Stimulated activated CD4-positive, alpha-beta T cell treated with anti-CD3 and anti-CD28 coated beads, Interleukin-12 subunit alpha, Interleukin-12 subunit beta, amount 100 ng/mL, for 4 hours (primary cell): Measurements from ENCODE around the gene SLC38A10.

Experiments used
- DNase-seq: peaks from one replicate; pipeline ENCODE4 v3.0.0-alpha.2; 2020

Gene SLC38A10

DNA sequence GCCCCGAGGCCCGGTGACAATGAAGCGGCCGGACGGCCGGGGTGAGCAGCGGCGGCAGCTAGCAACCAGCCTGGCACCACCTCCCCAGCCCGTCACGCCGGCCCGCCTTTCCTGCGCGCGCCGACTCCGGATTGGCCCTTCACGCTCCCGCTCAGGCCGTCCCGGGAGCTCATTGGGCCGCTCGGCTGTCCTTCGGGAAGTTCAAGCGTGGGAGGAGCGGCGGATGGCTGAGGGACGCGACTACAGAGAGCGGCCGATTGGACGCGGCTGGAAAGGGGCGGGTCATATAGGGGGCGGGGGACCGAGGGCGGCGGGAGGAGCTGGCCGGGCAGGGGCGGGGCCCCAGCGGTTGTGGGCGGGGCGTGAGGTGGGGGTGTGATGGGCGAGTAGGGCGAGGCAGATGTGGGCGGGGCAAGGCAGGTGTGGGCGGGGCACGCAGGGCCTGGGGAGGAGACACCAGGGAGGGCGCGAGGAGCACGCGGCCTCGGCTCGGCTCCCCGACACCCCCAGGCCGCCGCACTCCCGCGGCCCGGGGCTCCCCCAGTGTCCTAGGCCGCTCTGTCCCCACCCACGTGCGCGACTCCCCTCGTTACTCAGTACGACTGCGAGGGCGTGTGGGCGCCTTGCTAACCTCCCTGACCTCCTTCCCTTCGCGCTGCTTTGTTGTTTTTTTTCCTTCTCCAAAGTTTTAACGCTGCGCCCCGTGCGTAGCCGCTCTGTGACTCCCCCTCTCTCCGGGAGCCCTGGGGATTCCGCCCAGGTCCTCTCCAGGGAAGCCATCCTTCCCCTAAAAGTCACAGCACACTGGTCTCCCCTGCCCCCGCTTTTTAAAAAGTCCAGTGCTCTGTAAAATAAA, 72.0 kb downstream of the SLC38A10 start, which contains the start of gene CEP131:
Gene CEP131 (minus strand): TSS at position 60 of the 856 bp plus-strand sequence. CDS start 2,909 bp downstream, outside the sequence.
- peak; percentile 100 for DNase-seq

DNA sequence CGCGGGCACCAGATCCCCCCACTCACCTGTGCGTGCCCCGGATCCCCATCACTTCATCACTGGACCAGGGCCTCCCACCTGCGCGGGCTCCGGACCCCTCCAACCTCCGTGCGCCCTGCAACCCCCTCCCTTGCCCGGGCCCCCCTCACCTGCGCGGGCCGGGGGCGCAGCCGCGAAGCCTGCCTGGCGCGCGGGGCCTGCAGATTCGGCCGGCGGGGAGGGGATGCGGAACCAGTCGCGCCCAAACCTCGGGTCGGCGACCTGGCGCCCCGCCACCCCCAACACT, 72.5 kb downstream of the SLC38A10 start:
- no peak for DNase-seq

DNA sequence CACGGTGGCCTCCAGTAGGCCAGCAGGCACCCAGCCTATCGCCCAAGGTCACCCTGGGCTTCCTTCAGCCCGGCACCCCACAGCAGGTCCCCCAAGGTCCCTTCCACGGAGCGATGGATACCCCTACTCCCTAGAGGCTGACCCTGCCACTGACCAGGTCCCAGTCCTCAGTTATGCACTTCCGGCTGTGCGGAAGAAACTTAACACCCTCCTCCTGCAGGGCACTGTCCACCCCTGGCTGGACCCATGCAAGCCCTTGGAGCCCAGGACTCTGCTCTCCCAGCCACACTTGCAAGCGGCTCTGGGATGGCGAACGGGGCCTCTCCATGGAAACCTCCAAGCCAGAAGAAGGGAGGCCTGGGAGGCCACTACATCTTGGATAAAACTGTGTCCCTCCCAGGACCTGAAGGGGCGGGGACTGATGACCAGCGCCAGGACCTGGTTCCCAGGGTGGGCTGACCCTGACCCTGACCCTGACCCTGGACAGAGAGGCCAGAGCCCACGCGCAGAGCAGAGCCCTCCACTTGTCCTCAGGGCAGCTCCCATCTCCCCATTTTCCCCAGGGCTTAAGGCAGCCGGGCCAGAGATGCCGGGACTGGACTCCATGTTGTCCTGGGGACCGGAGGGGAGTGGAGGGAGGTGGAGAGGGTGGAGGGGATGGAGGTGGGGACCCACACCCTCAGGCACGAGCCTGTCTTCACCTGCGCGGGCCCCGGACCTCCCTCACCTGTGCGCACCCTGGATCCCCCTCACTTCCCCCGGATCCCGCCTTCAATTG, 73.1 kb downstream of the SLC38A10 start:
- DNase-seq: no peak

- no peak for DNase-seq
Measured at GRCh38 chr17:81221371-81221841, 73.7 kb downstream of the SLC38A10 start.

GRCh38 chr17:81219476-81220180, 75.5 kb downstream of the SLC38A10 start:
- DNase-seq: no peak

DNA sequence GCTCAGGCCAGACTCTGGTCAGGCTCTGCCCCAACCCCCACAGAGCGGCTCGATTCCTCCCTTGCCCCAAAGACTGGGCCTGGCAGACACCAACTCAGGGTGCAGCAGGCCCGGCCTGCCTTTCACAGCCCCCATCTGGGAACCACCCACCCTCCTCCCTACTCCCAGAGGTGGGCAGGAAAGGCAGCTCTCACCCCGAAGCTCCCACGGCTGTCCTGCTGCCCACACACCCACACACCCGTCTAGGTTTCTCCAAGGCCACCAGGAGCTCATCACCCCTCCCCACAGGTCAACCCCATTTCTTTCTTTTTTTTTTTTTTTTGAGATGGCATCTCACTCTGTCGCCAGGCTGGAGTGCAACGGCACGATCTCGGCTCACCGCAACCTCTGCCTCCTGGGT, 76.1 kb downstream of the SLC38A10 start:
- no peak for DNase-seq

DNA sequence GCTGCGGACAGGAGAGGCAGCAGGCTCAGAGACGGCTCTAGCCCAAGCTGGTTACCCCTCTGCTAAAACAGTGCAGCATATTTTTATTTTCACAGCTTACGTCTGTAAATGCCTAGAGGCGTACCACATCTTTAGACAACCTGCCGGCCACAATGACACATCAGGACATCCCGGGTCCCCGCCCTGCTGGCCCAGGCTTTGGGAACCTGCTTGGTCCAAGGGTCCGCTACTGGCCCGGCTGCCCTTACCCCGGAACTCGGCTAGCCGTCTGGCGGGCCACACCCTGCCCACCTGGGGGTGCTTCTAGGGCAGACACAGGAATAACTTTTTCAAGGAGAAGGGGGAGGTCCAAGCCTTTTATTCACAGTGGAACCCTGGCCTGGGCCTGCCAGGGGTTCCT, 76.6 kb downstream of the SLC38A10 start:
- DNase-seq: no peak

- no peak for DNase-seq
Measured at GRCh38 chr17:81217491-81217890, 77.6 kb downstream of the SLC38A10 start.

- no peak for DNase-seq
Measured at GRCh38 chr17:81213978-81214377, 81.1 kb downstream of the SLC38A10 start.

DNA sequence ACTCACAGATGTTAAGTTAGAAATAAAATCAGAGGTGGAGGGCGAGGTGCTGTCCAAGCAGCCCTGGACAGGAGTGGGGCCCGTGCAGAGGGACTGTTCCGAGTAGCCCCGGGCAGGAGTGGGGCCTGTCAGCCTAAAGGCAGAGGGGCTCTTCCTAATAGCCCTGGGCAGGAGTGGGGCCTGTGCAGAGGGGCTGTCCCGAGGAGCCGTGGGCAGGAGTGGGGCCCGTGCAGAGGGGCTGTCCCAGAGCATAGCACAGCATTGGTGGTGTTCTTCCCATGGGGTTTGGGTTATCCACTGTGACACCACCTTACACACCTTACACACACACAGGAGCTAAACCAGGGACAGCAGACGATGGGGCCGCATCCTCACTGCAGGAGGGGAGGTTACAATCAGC, 82.7 kb downstream of the SLC38A10 start:
- DNase-seq: no peak

DNA sequence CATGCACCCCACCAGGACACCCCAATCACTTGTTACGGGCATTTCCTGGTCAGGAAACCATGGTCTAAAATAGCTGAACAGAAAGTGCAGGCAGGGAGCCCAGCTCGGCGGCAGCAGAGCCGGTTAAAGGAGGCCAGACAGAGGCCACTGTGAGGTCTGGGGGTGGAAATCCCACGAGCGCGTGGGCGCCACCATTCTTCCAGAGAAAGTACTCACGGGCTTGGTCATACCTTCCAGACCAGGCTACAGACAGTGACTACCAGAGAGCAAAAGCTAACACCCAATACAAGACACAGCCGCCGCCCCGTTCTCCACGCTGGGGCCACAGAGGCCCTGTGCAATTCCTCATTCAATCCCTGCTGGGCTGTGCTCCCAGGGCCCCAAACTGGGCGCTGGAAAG, 84.2 kb downstream of the SLC38A10 start:
- DNase-seq: no peak

DNA sequence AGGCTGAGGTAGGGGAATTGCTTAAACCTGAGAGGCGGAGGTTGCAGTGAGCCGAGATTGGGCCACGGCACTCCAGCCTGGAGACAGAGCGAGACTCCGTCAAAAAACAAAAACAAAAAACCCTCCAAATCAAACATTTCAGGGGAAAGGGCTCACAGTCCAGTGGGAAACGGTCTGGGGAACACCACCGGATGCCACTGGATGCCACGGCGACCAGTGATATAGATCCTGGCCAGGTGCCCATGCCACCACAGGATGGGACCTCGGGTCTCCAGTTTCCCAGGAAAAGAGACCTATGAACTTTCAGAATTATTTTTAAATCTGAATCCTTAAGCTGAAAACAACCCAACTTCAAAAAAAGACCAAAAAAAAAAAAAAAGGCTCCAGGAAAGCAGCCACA, 84.6 kb downstream of the SLC38A10 start:
- DNase-seq: no peak

GRCh38 chr17:81209141-81209540, 86.0 kb downstream of the SLC38A10 start:
- DNase-seq: no peak

- DNase-seq: no peak
Measured at GRCh38 chr17:81208651-81209050, 86.5 kb downstream of the SLC38A10 start.

- no peak for DNase-seq
Measured at GRCh38 chr17:81207610-81208581, 87.2 kb downstream of the SLC38A10 start.

- DNase-seq: no peak
Measured at GRCh38 chr17:81206657-81207056, 88.5 kb downstream of the SLC38A10 start.

GRCh38 chr17:81206166-81206565, 88.9 kb downstream of the SLC38A10 start:
- no peak for DNase-seq

GRCh38 chr17:81204578-81204977, 90.5 kb downstream of the SLC38A10 start:
- DNase-seq: no peak

DNA sequence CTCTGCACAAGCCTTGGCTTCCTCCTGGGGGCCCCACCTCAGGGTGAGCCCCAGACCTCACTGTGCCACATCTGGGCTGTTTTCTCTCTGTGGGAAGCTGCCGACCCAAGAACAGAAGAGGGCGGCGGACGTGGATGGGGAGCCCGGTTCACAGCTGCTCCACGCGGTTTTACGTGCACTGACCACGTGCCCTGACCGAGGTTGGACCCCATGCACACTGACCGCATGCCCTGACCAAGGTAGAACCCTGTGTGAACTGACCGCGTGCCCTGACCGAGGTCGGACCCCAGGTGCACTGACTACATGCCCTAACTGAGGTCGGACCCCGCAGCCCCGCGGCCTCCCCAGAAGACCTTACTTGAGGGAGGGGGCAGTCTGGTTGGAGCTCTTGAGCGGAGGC, 92.0 kb downstream of the SLC38A10 start:
- no peak for DNase-seq

- no peak for DNase-seq
Measured at GRCh38 chr17:81202318-81202717, 92.8 kb downstream of the SLC38A10 start.

GRCh38 chr17:81200695-81201580, 94.2 kb downstream of the SLC38A10 start:
- DNase-seq: no peak
